ENCODE measurements around the gene PRPF8. TPM values are rescaled to one million over a fixed set of nuclear protein-coding genes. Genes with fewer than 3 reads are reported as not detected.
A peak's percentile ranks its signal among the peaks of the same experiment; 100 is the strongest.

Gene PRPF8
- total RNA-seq, 2 donors from 2014 or later = 298 to 375 TPM

GRCh38 chr17:1640329-1641064 is 44.2 kb downstream of the PRPF8 start:
- TF ChIP-seq, protein P1, sequence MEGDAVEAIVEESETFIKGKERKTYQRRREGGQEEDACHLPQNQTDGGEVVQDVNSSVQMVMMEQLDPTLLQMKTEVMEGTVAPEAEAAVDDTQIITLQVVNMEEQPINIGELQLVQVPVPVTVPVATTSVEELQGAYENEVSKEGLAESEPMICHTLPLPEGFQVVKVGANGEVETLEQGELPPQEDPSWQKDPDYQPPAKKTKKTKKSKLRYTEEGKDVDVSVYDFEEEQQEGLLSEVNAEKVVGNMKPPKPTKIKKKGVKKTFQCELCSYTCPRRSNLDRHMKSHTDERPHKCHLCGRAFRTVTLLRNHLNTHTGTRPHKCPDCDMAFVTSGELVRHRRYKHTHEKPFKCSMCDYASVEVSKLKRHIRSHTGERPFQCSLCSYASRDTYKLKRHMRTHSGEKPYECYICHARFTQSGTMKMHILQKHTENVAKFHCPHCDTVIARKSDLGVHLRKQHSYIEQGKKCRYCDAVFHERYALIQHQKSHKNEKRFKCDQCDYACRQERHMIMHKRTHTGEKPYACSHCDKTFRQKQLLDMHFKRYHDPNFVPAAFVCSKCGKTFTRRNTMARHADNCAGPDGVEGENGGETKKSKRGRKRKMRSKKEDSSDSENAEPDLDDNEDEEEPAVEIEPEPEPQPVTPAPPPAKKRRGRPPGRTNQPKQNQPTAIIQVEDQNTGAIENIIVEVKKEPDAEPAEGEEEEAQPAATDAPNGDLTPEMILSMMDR (conservative IDR thresholded peaks at IDR 0.05) = no peak
- WGBS, 2 experiments (ENCODE audit: insufficient coverage in 1 of 2, insufficient read length in 1 of 2) = 85 to 94% methylated on average over 11 to 23 of the region's 23 CpGs
- peaks cover 20% of the 10 kb centered on the region for H3K27me3 Mint-ChIP-seq (ENCODE audit: insufficient read depth)
- Histone ChIP-seq H3K9me3 (ENCODE audit: control insufficient read depth, low read length) (no peaks in the 10 kb centered on the region), H3K27me3 (ENCODE audit: control insufficient read depth, insufficient read depth, low read length, poor library complexity, severe bottlenecking) (peaks cover 17% of the 10 kb centered on the region), H3K4me3 (ENCODE audit: low read length) (no peak overlapping the region), H3K9ac (ENCODE audit: extremely low read depth, low read length, poor library complexity, severe bottlenecking) (no peak overlapping the region), H3K27ac (ENCODE audit: low read depth, low read length) (no peak overlapping the region), H3K4me1 (ENCODE audit: control insufficient read depth, insufficient read depth, low read length) (no peaks in the 10 kb centered on the region), H3K36me3 (ENCODE audit: control insufficient read depth, insufficient read depth, low read length) (no peaks in the 10 kb centered on the region)
- no peak overlapping the region for H3K4me3 Mint-ChIP-seq
- no peak overlapping the region for H3K27ac Mint-ChIP-seq
- no peaks in the 10 kb centered on the region for H3K9me3 Mint-ChIP-seq
- H3K36me3 Mint-ChIP-seq (ENCODE audit: low read depth) = no peaks in the 10 kb centered on the region
- peaks cover 9% of the 10 kb centered on the region for H3K4me1 Mint-ChIP-seq
- DNase-seq = peak; percentile 63

GRCh38 chr17:1639549-1640180 is 45.0 kb downstream of the PRPF8 start:
- no peaks in the 10 kb centered on the region for H3K36me3 ChIP-seq (ENCODE audit: control insufficient read depth, insufficient read depth, low read length)
- no peaks in the 10 kb centered on the region for H3K4me1 ChIP-seq (ENCODE audit: control insufficient read depth, insufficient read depth, low read length)
- Mint-ChIP-seq H3K36me3 (ENCODE audit: low read depth) (no peaks in the 10 kb centered on the region), H3K4me3 (no peak overlapping the region), H3K9me3 (no peaks in the 10 kb centered on the region), H3K27me3 (ENCODE audit: insufficient read depth) (peaks cover 11% of the 10 kb centered on the region), H3K4me1 (peaks cover 7% of the 10 kb centered on the region), H3K27ac (no peak overlapping the region)
- H3K9me3 ChIP-seq (ENCODE audit: control insufficient read depth, low read length) = no peaks in the 10 kb centered on the region
- H3K4me3 ChIP-seq (ENCODE audit: low read length) = no peak overlapping the region
- H3K9ac ChIP-seq (ENCODE audit: extremely low read depth, low read length, poor library complexity, severe bottlenecking) = no peak overlapping the region
- peak; percentile 75 for DNase-seq
- WGBS, 2 experiments (ENCODE audit: insufficient coverage in 1 of 2, insufficient read length in 1 of 2) = 65 to 84% methylated on average over 7 to 11 of the region's 11 CpGs
- peaks cover 12% of the 10 kb centered on the region for H3K27me3 ChIP-seq (ENCODE audit: control insufficient read depth, insufficient read depth, low read length, poor library complexity, severe bottlenecking)
- TF ChIP-seq, protein P1 (conservative IDR thresholded peaks at IDR 0.05) = no peak
- H3K27ac ChIP-seq (ENCODE audit: low read depth, low read length) = no peak overlapping the region

DNA sequence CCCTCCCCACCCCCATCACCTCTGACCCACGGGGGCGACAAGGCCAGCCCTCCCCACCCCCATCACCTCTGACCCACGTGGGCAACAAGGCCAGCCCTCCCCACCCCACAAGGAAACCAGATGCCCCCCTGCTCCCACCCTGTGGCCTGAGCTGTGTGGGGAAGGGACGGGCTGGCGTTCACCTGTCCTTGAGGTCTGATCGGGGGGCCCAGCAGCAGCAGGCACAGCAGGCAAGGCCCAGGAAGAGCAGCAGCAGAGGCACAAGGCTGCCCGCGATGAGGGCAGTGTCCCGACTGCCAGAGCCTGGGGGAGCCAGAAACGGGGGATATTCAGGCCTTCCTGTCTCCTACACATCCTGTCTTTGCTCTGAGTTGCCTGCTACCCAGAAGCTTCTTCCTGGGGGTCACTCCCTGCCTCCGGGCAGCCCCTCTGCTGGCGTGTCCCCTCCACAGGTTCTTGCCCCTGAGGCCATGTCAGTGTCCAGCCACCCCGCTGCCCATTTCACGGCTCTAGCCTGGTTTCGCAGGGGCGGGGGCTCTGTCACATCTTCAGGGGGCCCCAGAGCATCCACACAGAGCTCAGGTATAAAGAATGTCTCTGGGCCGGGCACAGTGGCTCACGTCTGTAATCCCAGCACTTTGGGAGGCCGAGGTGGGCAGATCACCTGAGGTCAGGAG is 45.9 kb downstream of the PRPF8 start:
- H3K36me3 Mint-ChIP-seq (ENCODE audit: low read depth) = no peaks in the 10 kb centered on the region
- no peaks in the 10 kb centered on the region for H3K9me3 Mint-ChIP-seq
- H3K4me1 ChIP-seq (ENCODE audit: control insufficient read depth, insufficient read depth, low read length) = no peaks in the 10 kb centered on the region
- peaks cover 3% of the 10 kb centered on the region for H3K27me3 ChIP-seq (ENCODE audit: control insufficient read depth, insufficient read depth, low read length, poor library complexity, severe bottlenecking)
- H3K4me3 ChIP-seq (ENCODE audit: low read length) = no peak overlapping the region
- 88 to 92% methylated on average over 7 to 18 of the region's 19 CpGs for WGBS, 2 experiments (ENCODE audit: insufficient coverage in 1 of 2, insufficient read length in 1 of 2)
- H3K27ac Mint-ChIP-seq = no peak overlapping the region
- H3K4me3 Mint-ChIP-seq = no peak overlapping the region
- TF ChIP-seq, protein P1 (conservative IDR thresholded peaks at IDR 0.05) = no peak
- peak overlapping the region; percentile 83 for H3K27ac ChIP-seq (ENCODE audit: low read depth, low read length)
- H3K4me1 Mint-ChIP-seq = no peaks in the 10 kb centered on the region
- H3K9me3 ChIP-seq (ENCODE audit: control insufficient read depth, low read length) = no peaks in the 10 kb centered on the region
- no peaks in the 10 kb centered on the region for H3K36me3 ChIP-seq (ENCODE audit: control insufficient read depth, insufficient read depth, low read length)
- H3K27me3 Mint-ChIP-seq (ENCODE audit: insufficient read depth) = peaks cover 3% of the 10 kb centered on the region
- no peak for DNase-seq
- H3K9ac ChIP-seq (ENCODE audit: extremely low read depth, low read length, poor library complexity, severe bottlenecking) = no peak overlapping the region

Data from endodermal cell (in vitro differentiated cells).